Upper lobe of left lung (tissue), 6 donors: ENCODE measurements around the gene ARHGAP10. TPM values are rescaled to one million over a fixed set of nuclear protein-coding genes. Genes with fewer than 3 reads are reported as not detected.

Experiments used
- ATAC-seq, 2 donors: fragments of 200-7000 bp; cut with Tn5 transposase; one replicate each; pipeline ENCODE4 v1.9.1; 2022; ENCODE audit warnings: mild to moderate bottlenecking in 2 of 2, moderate library complexity in 2 of 2; ENCODE audit not compliant: low FRiP score in 2 of 2
- DNase-seq, 2 donors: peaks; one replicate each; pipeline ENCODE4 v3.0.0-alpha.2; 2019 to 2020
- H3K27ac ChIP-seq, 4 donors: fragments of 200-600 bp; sonication (generic); one replicate each; pipeline ENCODE4 v1.5.1; 2016 to 2019
- H3K27me3 ChIP-seq, 4 donors: fragments of 200-600 bp; sonication (generic); one replicate each; pipeline ENCODE4 v1.5.1; 2017 to 2019
- H3K36me3 ChIP-seq, 4 donors: fragments of 200-600 bp; sonication (generic); one replicate each; pipeline ENCODE4 v1.5.1; 2016 to 2019
- H3K4me1 ChIP-seq, 4 donors: fragments of 200-600 bp; sonication (generic); one replicate each; pipeline ENCODE4 v1.5.1; 2018 to 2019
- H3K4me3 ChIP-seq, 4 donors: fragments of 200-600 bp; sonication (generic); one replicate each; pipeline ENCODE4 v1.5.1; 2017 to 2019; ENCODE audit warnings: mild to moderate bottlenecking in 2 of 4, moderate library complexity in 1 of 4
- H3K9me3 ChIP-seq, 4 donors: fragments of 200-600 bp; sonication (generic); one replicate each; pipeline ENCODE4 v1.5.1; 2018 to 2019
- CTCF ChIP-seq, 6 experiments: fragments of 450-650 bp in 4 of 6; fragments of 200-600 bp in 2 of 6; sonication (generic) in 2 of 6; IDR thresholded peaks; one replicate each; pipeline ENCODE4 v1.5.1; 2016 to 2019; ENCODE audit warnings: antibody characterized with exemption in 6 of 6
- EP300 ChIP-seq, 4 donors: sonication (generic); formaldehyde crosslinking; IDR thresholded peaks; one replicate each; pipeline ENCODE4 v1.5.1; 2017; ENCODE audit warnings: antibody characterized with exemption in 4 of 4, control low read depth in 2 of 4
- POLR2A ChIP-seq, 4 donors: fragments of 450-650 bp; IDR thresholded peaks; one replicate each; pipeline ENCODE4 v1.5.1; 2016 to 2017; ENCODE audit warnings: antibody characterized with exemption in 4 of 4, mild to moderate bottlenecking in 2 of 4
- POLR2AphosphoS5 ChIP-seq, 2 donors: sonication (generic); formaldehyde crosslinking; IDR thresholded peaks; one replicate each; pipeline ENCODE4 v1.5.1; 2017; ENCODE audit warnings: antibody characterized with exemption in 2 of 2
- WGBS, 2 donors: methylation state at CpG; one replicate each; pipeline ENCODE4 v1.1.5; 2017 to 2018; 5-methylcytosine and 5-hydroxymethylcytosine counted together
- total RNA-seq, 6 donors: library from RNA; depleted of rRNA in 4 of 6; stranded (reverse); fragments of >200 nt in 4 of 6; gene quantifications; one replicate each; pipeline versions ENCODE4 v1.1.0 to v1.2.1, GENCODE V29; 2016 to 2021
- donor health status: DM: no; HTN: no; CAD: no; lungs with moderate emphysema.
- donor health status: DM: no; HTN: yes; CAD: no; lungs with severe emphysema.

ARHGAP10 gene
- 10 to 100 TPM; 25.9 to 47.1 (median 29.5) TPM for total RNA-seq

- H3K36me3 ChIP-seq, result no peaks in the 10 kb centered on the region
- no peaks in the 10 kb centered on the region for H3K9me3 ChIP-seq
- peak within 1 kb of the TSS; percentile 67 to 87 (median 78) for H3K4me3 ChIP-seq
- DNase-seq, result peak; percentile 69 to 95
- H3K27me3 ChIP-seq, result no peaks in the 10 kb centered on the region
- peak within 1 kb of the TSS; percentile 73 to 91 (median 87) for H3K27ac ChIP-seq
- 0% methylated on average over 48 to 72 of the region's 106 CpGs for WGBS, 2 donors
- peaks cover 0 to 34% (median 25%) of the 10 kb centered on the region in 4 donors for H3K4me1 ChIP-seq
- no peak for TF ChIP-seq CTCF (IDR thresholded peaks at IDR 0.05)
- peak in 2 of 4 donors; percentile 34 to 69 for TF ChIP-seq POLR2A (IDR thresholded peaks at IDR 0.05)
- peak in 1 of 2 donors; percentile 13 for TF ChIP-seq POLR2AphosphoS5 (IDR thresholded peaks at IDR 0.05)
- TF ChIP-seq EP300 (IDR thresholded peaks at IDR 0.05), result no peak
- peak; percentile 71 to 93 for ATAC-seq
These were observed at the start of gene ARHGAP10 for GRCh38 chr4:147731580-147732517. TSS of gene ARHGAP10 (plus strand) at chr4:147732088. CDS start at chr4:147732302, 214 bp downstream.

- Histone ChIP-seq H3K9me3 (no peaks in the 10 kb centered on the region), H3K27me3 (no peaks in the 10 kb centered on the region), H3K36me3 (peaks cover 0 to 15% (median 2%) of the 10 kb centered on the region in 4 donors), H3K4me3 (peak overlapping the region in 3 of 4 donors; percentile 62 to 73 (median 65)), H3K27ac (peak overlapping the region in 2 of 4 donors; percentile 84 to 93), H3K4me1 (peaks cover 0 to 20% (median 12%) of the 10 kb centered on the region in 4 donors)
- 43 to 58% methylated on average over 3 of the region's 3 CpGs for WGBS, 2 donors
- TF ChIP-seq POLR2AphosphoS5 (IDR thresholded peaks at IDR 0.05), result no peak
- TF ChIP-seq EP300 (IDR thresholded peaks at IDR 0.05), result no peak
- TF ChIP-seq CTCF (IDR thresholded peaks at IDR 0.05), result no peak
- TF ChIP-seq POLR2A (IDR thresholded peaks at IDR 0.05), result no peak
- ATAC-seq (no peak), DNase-seq (no peak)
These were observed 49.1 kb upstream of the ARHGAP10 start for GRCh38 chr4:147682755-147683154.

- peak in 1 of 2 donors; percentile 10 for TF ChIP-seq POLR2AphosphoS5 (IDR thresholded peaks at IDR 0.05)
- no peak for TF ChIP-seq CTCF (IDR thresholded peaks at IDR 0.05)
- peak in 2 of 4 donors; percentile 2 to 17 for TF ChIP-seq POLR2A (IDR thresholded peaks at IDR 0.05)
- 0 to 1% methylated on average over 10 of the region's 10 CpGs for WGBS, 2 donors
- peak overlapping the region; percentile 83 to 93 (median 88) for H3K27ac ChIP-seq
- DNase-seq, result peak in 1 of 2 donors; percentile 33
- H3K36me3 ChIP-seq, result peaks cover 0 to 15% (median 2%) of the 10 kb centered on the region in 4 donors
- peaks cover 0 to 20% (median 12%) of the 10 kb centered on the region in 4 donors for H3K4me1 ChIP-seq
- ATAC-seq, result peak; percentile 47 to 71
- H3K9me3 ChIP-seq, result no peaks in the 10 kb centered on the region
- H3K4me3 ChIP-seq, result peak overlapping the region; percentile 62 to 73 (median 66)
- no peaks in the 10 kb centered on the region for H3K27me3 ChIP-seq
These were observed 48.7 kb upstream of the ARHGAP10 start for GRCh38 chr4:147683188-147683591.

GRCh38 chr4:147683717-147684700 lies 47.9 kb upstream of the ARHGAP10 start, which contains the start of gene PRMT9:
TSS of gene PRMT9 (minus strand) at chr4:147684163. CDS start at chr4:147683987, 176 bp downstream.
- H3K27ac ChIP-seq, result peak within 1 kb of the TSS; percentile 83 to 93 (median 88)
- ATAC-seq (peak; percentile 99 to 100), DNase-seq (peak; percentile 91 to 98)
- H3K36me3 ChIP-seq, result peaks cover 0 to 7% (median 0%) of the 10 kb centered on the region in 4 donors
- no peaks in the 10 kb centered on the region for H3K9me3 ChIP-seq
- peaks cover 0 to 20% (median 12%) of the 10 kb centered on the region in 4 donors for H3K4me1 ChIP-seq
- WGBS, 2 donors, result 0 to 1% methylated on average over 37 to 51 of the region's 69 CpGs
- no peaks in the 10 kb centered on the region for H3K27me3 ChIP-seq
- TF ChIP-seq POLR2A (IDR thresholded peaks at IDR 0.05), result peak in 3 of 4 donors; percentile 65 to 94 (median 76)
- peak; percentile 82 to 97 for TF ChIP-seq POLR2AphosphoS5 (IDR thresholded peaks at IDR 0.05)
- TF ChIP-seq CTCF (IDR thresholded peaks at IDR 0.05), result peak in 2 of 6 experiments; percentile 7 to 13
- TF ChIP-seq EP300 (IDR thresholded peaks at IDR 0.05), result peak in 1 of 4 donors; percentile 64
- peak within 1 kb of the TSS; percentile 62 to 73 (median 66) for H3K4me3 ChIP-seq
